ENCODE data around the gene ARMC9. TPM values are rescaled to one million over a fixed set of nuclear protein-coding genes. Genes with fewer than 3 reads are reported as not detected.
"Not testable (repeated sequence)": the region's sequence is repeated elsewhere in the genome, so short reads cannot be mapped to it uniquely, and the experiment has no call there.

Gene ARMC9
- polyA plus RNA-seq, 6 donors from 2014 or later: 0.29 to 0.71 (median 0.64) TPM; not detected in 1

DNA sequence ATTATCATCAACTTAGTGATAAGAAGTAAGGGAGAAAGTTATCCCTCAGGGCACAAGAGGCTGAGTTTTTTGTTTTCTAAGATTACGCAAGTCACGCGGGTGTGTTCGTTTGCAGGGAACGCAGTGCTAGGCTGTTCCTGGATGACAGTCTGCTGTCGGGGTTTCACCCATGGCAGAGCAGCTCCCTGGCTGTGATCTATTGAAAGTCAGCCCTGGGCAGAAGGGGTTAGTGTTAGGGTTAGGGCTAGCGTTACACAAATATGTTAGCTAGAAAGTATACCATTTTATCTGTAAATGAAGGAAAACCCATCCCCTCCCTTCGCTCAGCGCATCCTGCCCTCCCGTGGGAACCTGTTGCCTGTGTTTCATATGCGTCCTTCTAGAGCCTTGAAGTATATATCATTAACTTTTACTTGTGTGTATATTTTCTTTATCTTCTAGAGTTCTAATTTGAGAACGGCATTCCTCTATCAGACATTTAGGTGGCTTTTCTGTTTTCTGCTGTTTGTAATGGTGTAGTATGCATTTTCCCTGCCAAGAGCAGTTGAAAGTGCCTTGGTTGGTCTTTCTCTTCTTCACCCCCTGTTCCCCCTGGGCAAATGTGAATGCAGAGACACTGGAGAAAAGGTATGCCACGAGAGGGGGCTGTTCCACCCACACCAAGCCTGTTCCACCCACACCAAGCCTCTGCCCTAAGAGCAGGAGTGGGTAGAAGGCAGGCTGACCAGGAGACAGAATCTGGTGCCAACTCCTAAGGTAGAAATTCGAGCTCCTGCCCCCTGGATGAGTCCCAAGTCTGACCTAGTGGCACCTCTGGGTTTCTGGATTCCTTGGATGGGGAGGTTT lies 47.0 kb downstream of the ARMC9 start:
- Mint-ChIP-seq H3K27ac (peak overlapping the region in 1 of 6 donors; percentile 18), H3K27me3 (no peaks in the 10 kb centered on the region), H3K4me1 (no peaks in the 10 kb centered on the region), H3K36me3 (no peaks in the 10 kb centered on the region), H3K4me3 (no peak overlapping the region), H3K9me3 (no peaks in the 10 kb centered on the region)
- peak; percentile 29 for DNase-seq
- ATAC-seq (ENCODE audit: low read depth in 2 of 2): peak; percentile 59 to 61

DNA sequence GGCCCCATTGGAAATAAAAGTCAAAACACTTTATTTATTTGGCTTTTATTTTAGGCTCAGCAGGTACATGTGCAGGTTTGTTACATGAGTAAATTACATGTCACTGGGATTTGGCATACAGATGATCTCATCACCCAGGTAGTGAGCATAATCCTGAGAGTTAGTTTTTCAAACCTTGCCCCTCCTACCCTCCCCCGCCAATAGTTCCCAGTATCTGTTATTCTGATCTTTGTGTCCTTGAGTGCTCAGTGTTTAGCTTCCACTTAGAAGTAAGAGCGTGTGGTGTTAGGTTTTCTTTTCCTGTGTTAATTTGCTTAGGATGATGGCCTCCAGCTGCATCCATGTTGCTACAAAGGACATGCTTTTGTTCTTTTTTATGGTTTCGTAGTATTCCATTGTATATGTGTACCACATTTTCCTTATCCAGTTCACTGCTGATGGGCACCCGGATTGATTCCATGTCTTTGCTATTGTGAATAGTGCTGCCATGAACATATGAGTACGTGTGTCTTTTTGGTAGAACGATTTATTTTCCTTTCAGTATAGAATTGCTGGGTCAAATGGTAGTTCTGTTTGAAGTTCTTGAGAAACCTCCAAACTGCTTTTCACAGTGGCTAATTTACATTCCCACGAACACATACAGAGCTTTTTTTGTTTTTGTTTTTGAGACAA lies 47.9 kb downstream of the ARMC9 start:
- no peaks in the 10 kb centered on the region for H3K4me1 Mint-ChIP-seq
- no peak overlapping the region for H3K27ac Mint-ChIP-seq
- H3K4me3 Mint-ChIP-seq: no peak overlapping the region
- H3K27me3 Mint-ChIP-seq: no peaks in the 10 kb centered on the region
- no peaks in the 10 kb centered on the region for H3K9me3 Mint-ChIP-seq
- ATAC-seq (ENCODE audit: low read depth in 2 of 2) (no peak), DNase-seq (no peak)
- H3K36me3 Mint-ChIP-seq: no peaks in the 10 kb centered on the region

DNA sequence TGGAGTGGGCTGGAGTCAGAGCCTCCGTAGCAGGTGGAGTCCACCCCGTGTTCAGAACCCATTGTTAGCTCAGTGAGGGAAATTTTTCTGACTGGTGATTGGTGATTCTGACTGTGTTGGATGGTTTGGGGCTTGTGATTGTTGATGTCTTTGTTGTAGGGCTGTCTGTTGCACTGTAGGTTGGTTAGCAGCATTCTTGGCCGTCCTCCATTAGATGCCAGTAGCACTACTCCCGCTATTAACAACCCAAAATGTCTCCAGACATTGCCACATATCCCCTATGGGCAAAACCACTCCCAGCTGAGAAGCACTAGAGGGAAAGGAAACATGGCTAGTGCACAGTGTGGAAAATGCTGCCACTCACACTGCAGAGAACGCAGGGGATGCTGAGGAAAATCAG lies 51.7 kb downstream of the ARMC9 start:
- no peaks in the 10 kb centered on the region for H3K27me3 Mint-ChIP-seq
- no peaks in the 10 kb centered on the region for H3K9me3 Mint-ChIP-seq
- ATAC-seq (ENCODE audit: low read depth in 2 of 2) (no peak), DNase-seq (no peak)
- H3K4me3 Mint-ChIP-seq: no peak overlapping the region
- H3K36me3 Mint-ChIP-seq: no peaks in the 10 kb centered on the region
- H3K27ac Mint-ChIP-seq: no peak overlapping the region
- no peaks in the 10 kb centered on the region for H3K4me1 Mint-ChIP-seq

DNA sequence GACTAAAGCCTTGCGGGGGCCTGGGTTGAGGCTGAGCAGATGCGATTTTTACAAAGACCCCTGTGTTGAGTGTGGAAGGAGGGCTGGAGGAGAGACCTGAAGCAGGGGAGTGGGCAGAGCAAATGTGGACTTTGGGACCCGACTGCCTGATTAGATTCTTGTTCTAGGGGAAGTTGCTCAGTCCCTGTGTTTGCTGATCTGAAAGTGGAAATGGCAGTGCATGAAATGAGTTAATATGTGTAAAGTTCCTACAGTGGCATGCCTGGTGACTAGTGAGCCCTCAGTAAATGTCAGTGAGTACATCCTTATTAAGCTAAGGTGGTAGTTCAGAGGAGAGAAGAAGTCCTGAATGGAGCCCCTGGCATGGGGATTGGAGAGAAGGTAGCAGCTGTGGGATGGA lies 52.3 kb downstream of the ARMC9 start:
- H3K27ac Mint-ChIP-seq: peak overlapping the region in 1 of 6 donors; percentile 8

DNA sequence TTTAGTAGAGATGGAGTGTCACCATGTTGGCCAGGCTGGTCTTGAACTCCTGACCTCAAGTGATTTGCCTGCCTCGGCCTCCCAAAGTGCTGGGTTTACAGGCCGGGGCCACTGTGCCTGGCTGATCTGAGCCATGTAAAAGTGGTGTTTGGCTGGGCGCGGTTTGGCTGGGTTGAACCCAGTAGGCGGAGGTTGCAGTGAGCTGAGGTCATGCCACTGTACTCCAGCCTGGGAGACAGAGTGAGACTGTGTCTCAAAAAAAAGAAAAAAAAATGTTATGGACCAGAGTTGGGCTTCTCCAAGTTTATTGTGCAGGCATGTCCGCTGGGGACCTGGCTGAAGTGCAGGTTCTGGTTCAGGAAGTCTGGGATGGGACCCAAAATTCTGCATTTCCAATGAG lies 54.9 kb downstream of the ARMC9 start:
- not testable (repeated sequence) for H3K27me3 Mint-ChIP-seq; H3K9me3 Mint-ChIP-seq; DNase-seq; H3K4me3 Mint-ChIP-seq; ATAC-seq (ENCODE audit: low read depth in 2 of 2); H3K36me3 Mint-ChIP-seq; H3K4me1 Mint-ChIP-seq
- H3K27ac Mint-ChIP-seq: peak overlapping the region in 1 of 6 donors; percentile 54

More for the DNA sequence above, 52.3 kb downstream of the ARMC9 start:
- Mint-ChIP-seq H3K27me3 (no peaks in the 10 kb centered on the region), H3K9me3 (no peaks in the 10 kb centered on the region), H3K36me3 (no peaks in the 10 kb centered on the region), H3K4me1 (no peaks in the 10 kb centered on the region), H3K4me3 (no peak overlapping the region)
- ATAC-seq (ENCODE audit: low read depth in 2 of 2) (no peak), DNase-seq (no peak)

DNA sequence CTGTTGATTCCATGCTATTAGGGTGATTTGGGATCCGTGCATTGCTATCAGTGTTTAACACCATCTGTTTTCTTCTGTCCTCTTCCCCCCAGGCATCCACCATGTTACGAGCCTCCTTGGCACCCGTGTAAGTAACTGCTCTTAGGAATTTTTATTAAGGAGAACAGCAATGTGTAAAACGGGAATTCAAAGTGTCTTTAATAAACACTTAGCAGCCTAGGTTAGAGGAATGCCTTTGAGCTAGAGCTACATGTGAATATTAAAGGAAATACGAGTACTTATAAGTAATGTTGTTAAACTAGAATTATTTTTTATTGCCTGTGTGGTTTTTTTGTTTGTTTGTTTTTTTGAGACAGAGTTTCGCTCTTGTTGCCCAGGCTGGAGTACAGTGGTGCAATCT lies 58.1 kb downstream of the ARMC9 start:
- H3K9me3 Mint-ChIP-seq: no peaks in the 10 kb centered on the region
- no peaks in the 10 kb centered on the region for H3K27me3 Mint-ChIP-seq
- H3K4me1 Mint-ChIP-seq: no peaks in the 10 kb centered on the region
- no peak overlapping the region for H3K27ac Mint-ChIP-seq
- no peak overlapping the region for H3K4me3 Mint-ChIP-seq
- ATAC-seq (ENCODE audit: low read depth in 2 of 2): no peak
- no peaks in the 10 kb centered on the region for H3K36me3 Mint-ChIP-seq
- no peak for DNase-seq

DNA sequence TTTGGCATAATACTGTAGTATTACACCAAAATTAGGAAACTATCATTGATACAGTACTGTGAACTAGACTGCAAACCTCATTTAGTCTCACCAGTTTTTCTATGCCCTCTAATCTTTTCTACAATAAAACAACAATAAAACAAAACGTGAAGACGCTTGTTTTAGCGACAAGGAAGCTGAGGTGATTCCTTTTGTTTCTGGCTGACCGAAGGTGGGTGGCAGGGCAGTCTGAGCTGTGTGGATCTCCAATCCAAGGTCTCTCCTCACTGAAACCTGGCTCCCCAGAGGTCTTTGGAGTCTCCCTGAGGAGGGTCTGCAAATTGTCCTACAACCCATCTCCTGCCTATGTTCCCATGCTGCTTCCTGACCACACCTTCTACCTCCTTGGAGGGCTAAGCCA lies 59.3 kb downstream of the ARMC9 start:
- no peak for ATAC-seq (ENCODE audit: low read depth in 2 of 2)
- Mint-ChIP-seq H3K4me1 (no peaks in the 10 kb centered on the region), H3K9me3 (no peaks in the 10 kb centered on the region), H3K4me3 (no peak overlapping the region), H3K27me3 (no peaks in the 10 kb centered on the region), H3K36me3 (no peaks in the 10 kb centered on the region), H3K27ac (peak overlapping the region in 1 of 6 donors; percentile 26)
- DNase-seq: no peak

DNA sequence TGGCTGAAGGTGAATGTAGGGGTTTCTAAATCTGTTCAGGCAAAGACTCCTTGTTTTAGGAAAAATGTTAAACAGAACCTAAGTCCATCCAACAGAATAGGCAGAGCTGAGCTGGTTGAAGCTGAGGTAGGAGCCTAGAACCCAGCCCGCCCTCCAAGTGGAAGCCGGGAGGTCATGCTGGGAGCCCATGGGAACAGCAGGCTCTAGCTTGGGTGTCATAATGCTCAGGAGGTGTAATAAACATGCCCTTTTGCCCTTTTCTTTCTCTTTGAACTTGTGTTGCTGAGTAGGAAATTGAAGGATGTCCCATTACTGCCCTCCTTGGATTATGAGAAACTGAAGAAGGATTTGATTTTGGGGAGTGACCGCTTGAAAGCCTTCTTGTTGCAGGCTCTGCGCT lies 60.3 kb downstream of the ARMC9 start:
- Mint-ChIP-seq H3K27ac (no peak overlapping the region), H3K9me3 (no peaks in the 10 kb centered on the region), H3K27me3 (no peaks in the 10 kb centered on the region), H3K4me3 (no peak overlapping the region), H3K36me3 (no peaks in the 10 kb centered on the region), H3K4me1 (no peaks in the 10 kb centered on the region)
- DNase-seq: no peak
- no peak for ATAC-seq (ENCODE audit: low read depth in 2 of 2)

DNA sequence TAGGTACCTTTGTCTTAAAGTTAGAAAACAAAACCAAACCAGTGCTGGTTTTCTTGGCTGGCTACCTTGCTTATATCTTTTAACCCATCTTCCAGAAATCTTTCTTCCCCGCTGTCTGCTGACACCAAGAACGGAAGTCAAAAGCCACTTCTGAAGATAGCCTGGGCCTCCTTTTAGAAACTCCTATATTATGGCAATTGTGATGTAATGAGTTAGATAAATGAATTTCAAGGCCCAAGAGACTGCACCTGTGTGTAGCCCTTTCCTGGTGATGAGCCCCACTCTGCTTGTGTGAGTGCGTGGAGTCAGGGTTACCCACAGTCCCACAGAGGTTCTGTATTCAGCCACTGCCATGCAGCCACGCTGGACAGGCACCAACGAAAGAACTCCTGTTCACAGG lies 60.7 kb downstream of the ARMC9 start:
- H3K27ac Mint-ChIP-seq: no peak overlapping the region
- no peaks in the 10 kb centered on the region for H3K36me3 Mint-ChIP-seq
- peak overlapping the region in 1 of 8 donors; percentile 25 for H3K4me3 Mint-ChIP-seq
- no peaks in the 10 kb centered on the region for H3K27me3 Mint-ChIP-seq
- no peak for ATAC-seq (ENCODE audit: low read depth in 2 of 2)
- H3K9me3 Mint-ChIP-seq: no peaks in the 10 kb centered on the region
- no peaks in the 10 kb centered on the region for H3K4me1 Mint-ChIP-seq
- no peak for DNase-seq

DNA sequence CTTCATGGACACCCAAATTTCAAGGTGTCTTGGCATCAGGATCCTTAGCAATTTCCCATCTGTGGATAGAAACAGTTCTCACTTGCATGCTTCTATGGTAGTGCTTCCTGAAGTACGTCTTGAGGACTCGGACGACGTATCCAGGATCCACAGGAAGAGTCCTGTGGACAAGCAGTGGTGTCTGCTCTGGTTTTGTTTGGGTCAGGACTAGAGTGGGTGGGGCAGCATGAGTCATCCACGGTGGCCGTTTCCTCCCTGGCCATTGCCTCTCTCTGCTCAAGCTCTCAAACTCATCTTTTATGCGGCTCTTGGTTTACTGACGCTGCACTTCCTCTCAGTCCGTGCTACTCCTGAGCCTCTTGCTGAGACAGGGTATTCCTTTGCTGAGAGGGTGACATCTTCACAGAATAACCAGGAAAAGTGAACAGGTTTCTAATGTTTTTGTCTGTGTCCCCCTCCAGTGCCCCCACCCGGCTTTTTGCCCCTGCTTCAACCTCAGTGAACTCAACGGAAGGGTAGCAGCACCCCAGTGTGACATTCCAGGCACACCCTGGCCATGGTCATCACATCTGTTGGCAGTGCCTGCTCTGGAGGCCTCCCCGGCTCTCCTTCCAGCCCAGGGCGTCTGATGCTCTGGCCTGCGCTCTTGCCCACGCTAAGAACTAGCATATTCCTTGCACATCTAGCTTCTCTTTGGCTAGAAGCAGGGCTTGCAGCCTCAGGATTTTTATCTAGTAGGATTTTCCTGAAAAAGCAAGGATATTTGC lies 62.2 kb downstream of the ARMC9 start:
- Mint-ChIP-seq H3K4me1 (no peaks in the 10 kb centered on the region), H3K9me3 (no peaks in the 10 kb centered on the region), H3K36me3 (no peaks in the 10 kb centered on the region), H3K4me3 (no peak overlapping the region), H3K27ac (no peak overlapping the region), H3K27me3 (no peaks in the 10 kb centered on the region)
- DNase-seq: no peak
- no peak for ATAC-seq (ENCODE audit: low read depth in 2 of 2)

DNA sequence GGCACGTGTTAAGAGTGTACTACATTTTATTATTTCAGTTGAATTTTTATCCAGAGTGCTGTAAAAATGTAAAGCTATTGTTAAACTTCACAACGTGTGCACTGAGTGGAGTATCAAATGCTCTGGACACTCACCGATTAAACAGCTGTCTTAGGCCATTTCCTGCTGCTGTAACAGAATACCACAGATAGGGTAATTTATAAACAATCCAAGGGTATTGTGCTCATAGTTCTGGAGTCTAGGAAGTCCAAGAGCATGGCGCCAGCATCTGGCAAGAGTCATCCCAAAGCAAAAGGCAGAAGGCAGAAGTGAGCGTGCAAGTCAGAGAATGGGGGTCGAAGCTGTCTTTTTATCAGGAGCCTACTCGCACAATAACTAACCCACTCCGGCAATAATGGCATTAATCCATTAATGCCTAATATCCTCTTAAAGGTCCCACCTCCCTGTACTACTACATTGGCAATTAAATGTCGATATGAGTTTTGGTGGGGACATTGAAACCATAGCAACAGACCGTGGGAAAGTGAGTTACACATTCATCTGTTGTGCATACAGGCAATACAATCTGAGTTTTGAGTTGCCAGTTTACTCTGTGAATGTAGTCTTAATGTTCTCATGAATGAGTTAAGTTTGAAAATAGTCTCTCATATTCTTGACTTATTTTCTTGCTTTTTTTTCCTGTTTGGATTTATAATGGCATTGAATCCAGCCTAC lies 64.8 kb downstream of the ARMC9 start:
- no peak overlapping the region for H3K4me3 Mint-ChIP-seq
- peak overlapping the region in 1 of 6 donors; percentile 90 for H3K27ac Mint-ChIP-seq
- DNase-seq (no peak), ATAC-seq (ENCODE audit: low read depth in 2 of 2) (no peak)
- no peaks in the 10 kb centered on the region for H3K9me3 Mint-ChIP-seq
- no peaks in the 10 kb centered on the region for H3K36me3 Mint-ChIP-seq
- no peaks in the 10 kb centered on the region for H3K27me3 Mint-ChIP-seq
- H3K4me1 Mint-ChIP-seq: no peaks in the 10 kb centered on the region

DNA sequence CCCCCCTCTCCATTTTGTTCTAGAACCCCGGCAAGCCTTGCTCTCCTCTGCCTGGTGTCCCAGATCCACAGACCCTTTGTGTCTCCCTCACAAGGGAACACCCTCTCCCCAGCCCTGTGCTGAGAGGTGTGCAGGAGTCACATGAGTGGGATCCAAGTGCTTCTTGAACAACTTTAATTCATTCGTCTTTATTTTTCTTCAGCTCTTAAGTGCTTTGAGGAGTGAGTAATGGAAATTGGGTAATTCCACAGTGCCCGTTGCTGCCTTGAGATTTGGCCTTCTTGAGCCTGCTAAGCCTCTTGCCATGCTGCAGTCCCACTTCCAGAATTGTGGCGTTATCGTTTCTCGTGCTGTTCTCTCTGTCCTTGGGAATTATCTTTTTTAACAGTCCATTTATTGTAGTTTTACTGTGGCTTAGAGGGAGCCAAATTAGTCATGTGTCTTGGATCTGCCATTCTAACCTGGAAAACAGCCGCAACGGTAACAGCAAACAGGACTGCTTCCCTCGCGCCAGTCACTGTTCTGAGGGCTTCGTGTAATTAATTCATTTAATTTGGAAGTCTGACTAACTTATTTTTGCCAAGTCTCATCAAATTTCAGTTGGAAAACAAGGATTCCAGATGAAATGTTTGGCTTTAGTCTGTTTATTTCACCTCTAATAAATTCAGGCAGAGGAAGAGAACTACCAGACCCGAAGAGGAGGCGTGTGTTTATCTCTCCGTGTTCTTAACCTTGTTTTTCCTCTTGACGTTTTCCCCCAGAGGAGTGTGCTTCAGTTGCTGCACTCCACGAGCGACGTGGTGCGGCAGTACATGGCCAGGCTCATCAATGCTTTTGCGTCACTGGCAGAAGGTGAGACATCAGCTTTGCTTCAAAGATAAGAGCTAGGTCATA lies 72.0 kb downstream of the ARMC9 start:
- no peaks in the 10 kb centered on the region for H3K4me1 Mint-ChIP-seq
- H3K4me3 Mint-ChIP-seq: no peak overlapping the region
- H3K9me3 Mint-ChIP-seq: no peaks in the 10 kb centered on the region
- H3K36me3 Mint-ChIP-seq: no peaks in the 10 kb centered on the region
- no peaks in the 10 kb centered on the region for H3K27me3 Mint-ChIP-seq
- DNase-seq (no peak), ATAC-seq (ENCODE audit: low read depth in 2 of 2) (no peak)
- H3K27ac Mint-ChIP-seq: no peak overlapping the region
